GM19438 (cell line): ENCODE measurements around the gene CNTN2.

Experiments used
- ATAC-seq: cut with Tn5 transposase; IDR thresholded peaks from one replicate; pipeline ENCODE4 v1.9.1; 2021; ENCODE audit warnings: low read depth; ENCODE audit not compliant: unreplicated experiment

CNTN2 gene

GRCh38 chr1:205109269-205109668, 66.3 kb downstream of the CNTN2 start:
- ATAC-seq: no peak

- no peak for ATAC-seq
Observed at GRCh38 chr1:205109711-205110110, 66.7 kb downstream of the CNTN2 start.

- ATAC-seq: no peak
Observed at GRCh38 chr1:205111354-205111753, 68.3 kb downstream of the CNTN2 start.

- ATAC-seq: no peak
Observed at GRCh38 chr1:205118752-205119151, 75.7 kb downstream of the CNTN2 start.

- ATAC-seq: peak; percentile 92
Observed at GRCh38 chr1:205121660-205122488, 78.9 kb downstream of the CNTN2 start, which contains the start of gene RBBP5. TSS of gene RBBP5 (minus strand) at chr1:205121978. CDS start at chr1:205121873, 105 bp downstream.

- peak; percentile 20 for ATAC-seq
Observed at GRCh38 chr1:205122489-205122882, 79.5 kb downstream of the CNTN2 start.

- no peak for ATAC-seq
Observed at GRCh38 chr1:205124726-205125125, 81.7 kb downstream of the CNTN2 start.

GRCh38 chr1:205127646-205128045, 84.6 kb downstream of the CNTN2 start:
- ATAC-seq: no peak
